Mucosa of descending colon (tissue), 3 donors: ENCODE results near the gene ASPN. TPM values are rescaled to one million over a fixed set of nuclear protein-coding genes. Genes with fewer than 3 reads are reported as not detected.

Experiments used
- ATAC-seq: fragments of 200-7000 bp; cut with Tn5 transposase; one replicate; pipeline ENCODE4 v1.9.1; 2020; ENCODE audit warnings: mild to moderate bottlenecking, moderate library complexity
- DNase-seq, 3 donors: peaks; one replicate each; pipeline ENCODE4 v3.0.0-alpha.2; 2020
- H3K36me3 ChIP-seq: fragments of 200-600 bp; one replicate; pipeline ENCODE4 v1.8.0; 2021; ENCODE audit warnings: low read depth, mild to moderate bottlenecking
- H3K4me1 ChIP-seq: fragments of 200-600 bp; one replicate; pipeline ENCODE4 v1.8.0; 2021; ENCODE audit warnings: low read depth, mild to moderate bottlenecking
- H3K4me3 ChIP-seq: fragments of 200-600 bp; one replicate; pipeline ENCODE4 v1.8.0; 2021; ENCODE audit warnings: mild to moderate bottlenecking
- H3K9me3 ChIP-seq: fragments of 200-600 bp; one replicate; pipeline ENCODE4 v1.8.0; 2021; ENCODE audit warnings: mild to moderate bottlenecking
- CTCF ChIP-seq: fragments of 200-600 bp; IDR thresholded peaks from one replicate; pipeline ENCODE4 v1.8.0; 2022; ENCODE audit warnings: antibody characterized with exemption, mild to moderate bottlenecking
- intact Hi-C, 2 donors: fragments of 100-400 bp; cut with DNase I in 1 of 2; cut with micrococcal nuclease in 1 of 2; formaldehyde crosslinking; loops; one replicate each; pipeline versions ENCODE4 v1.11.0 to v1.11.1; 2022; cut with DNase I, micrococcal nuclease
- long read RNA-seq, 2 donors: library from polyadenylated mRNA; unstranded; transcript quantifications; one replicate each; pipeline ENCODE4 v2.0.0, GENCODE V29; 2019 to 2021
- total RNA-seq, 3 donors: library from RNA; stranded (reverse); fragmentation: NEBNext Ultra II Directional in 2 of 3; extraction: Animal tissue kit (Norgen Biotek cat#: 25700) in 2 of 3; gene quantifications; one replicate each; pipeline versions ENCODE4 v1.2.1 to v1.2.4, GENCODE V29; 2021 to 2023
- donor health status: DM: no; HTN: no; CAD: no; lungs with moderate emphysema.
- donor health status: DM: no; HTN: no; CAD: no.
- donor health status: DM: no; HTN: yes; CAD: no.

ASPN gene
- total RNA-seq = 1 to 10 TPM; 1.1 to 5.1 (median 1.3) TPM
- long read RNA-seq, donor 1, partial matches to known transcripts = 0 of 3 reads
- long read RNA-seq, donor 1, other reads (novel, unspliced or antisense) = 1 of 3 reads
- long read RNA-seq, donor 2, partial matches to known transcripts = 0 of 1 reads
- long read RNA-seq, donor 2, other reads (novel, unspliced or antisense) = 0 of 1 reads

GRCh38 chr9:92482329-92482728 lies at the start of gene ASPN:
Gene ASPN, minus strand, starts transcription at chr9:92482506.
- no peak for TF ChIP-seq CTCF
- Histone ChIP-seq H3K4me3 (no peak within 1 kb of the TSS), H3K4me1 (no peaks in the 10 kb centered on the region), H3K9me3 (no peaks in the 10 kb centered on the region), H3K36me3 (no peaks in the 10 kb centered on the region)
- intact Hi-C loops = no loop called here
- DNase-seq (no peak), ATAC-seq (no peak)

GRCh38 chr9:92530893-92531292 lies 48.6 kb upstream of the ASPN start:
- TF ChIP-seq CTCF = no peak
- intact Hi-C loops = no loop called here
- Histone ChIP-seq H3K9me3 (no peaks in the 10 kb centered on the region), H3K36me3 (no peaks in the 10 kb centered on the region), H3K4me3 (no peak overlapping the region), H3K4me1 (no peaks in the 10 kb centered on the region)
- no peak for DNase-seq
- no peak for ATAC-seq

- no peak for TF ChIP-seq CTCF
- Histone ChIP-seq H3K36me3 (no peaks in the 10 kb centered on the region), H3K9me3 (no peaks in the 10 kb centered on the region), H3K4me3 (no peak overlapping the region), H3K4me1 (no peaks in the 10 kb centered on the region)
- ATAC-seq (no peak), DNase-seq (no peak)
- intact Hi-C loops = no loop called here
These were observed 46.8 kb upstream of the ASPN start for GRCh38 chr9:92529124-92529523.

- Histone ChIP-seq H3K4me1 (no peaks in the 10 kb centered on the region), H3K4me3 (no peak overlapping the region), H3K36me3 (no peaks in the 10 kb centered on the region), H3K9me3 (no peaks in the 10 kb centered on the region)
- intact Hi-C loops = no loop called here
- ATAC-seq (no peak), DNase-seq (no peak)
- no peak for TF ChIP-seq CTCF
These were observed 46.2 kb upstream of the ASPN start for GRCh38 chr9:92528522-92528849.

GRCh38 chr9:92527832-92528521 lies 45.7 kb upstream of the ASPN start:
- Histone ChIP-seq H3K9me3 (no peaks in the 10 kb centered on the region), H3K4me3 (no peak overlapping the region), H3K36me3 (no peaks in the 10 kb centered on the region), H3K4me1 (no peaks in the 10 kb centered on the region)
- DNase-seq (no peak), ATAC-seq (no peak)
- intact Hi-C loops = no loop called here
- TF ChIP-seq CTCF = no peak
